Measurements from ENCODE around the gene ADARB2.

The ADARB2 gene

DNA sequence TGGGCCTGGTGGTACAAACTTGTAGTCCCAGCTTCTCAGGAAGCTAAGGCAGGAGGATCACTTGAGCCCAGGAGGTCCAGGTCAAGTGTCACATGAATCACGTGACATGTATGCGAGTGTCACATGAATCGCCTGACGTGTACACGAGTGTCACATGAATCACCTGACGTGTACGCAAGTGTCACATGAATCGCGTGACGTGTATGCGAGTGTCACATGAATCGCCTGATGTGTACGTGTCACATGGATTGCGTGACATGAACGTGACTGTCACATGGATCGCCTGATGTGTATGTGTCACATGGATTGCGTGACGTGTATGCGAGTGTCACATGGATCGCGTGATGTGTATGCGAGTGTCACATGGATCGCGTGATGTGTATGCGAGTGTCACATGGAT is 9.5 kb upstream of the ADARB2 start:
- Histone ChIP-seq H3K9ac (no peak overlapping the region), H4K20me1 (ENCODE audit: insufficient read depth) (no peaks in the 10 kb centered on the region), H3K4me2 (no peak overlapping the region), H3K36me3 (ENCODE audit: insufficient read depth) (no peaks in the 10 kb centered on the region), H3K4me3 (IDR thresholded peaks at IDR 0.05; ENCODE audit: insufficient read depth, low read depth, low read length) (no peak overlapping the region), H3K79me2 (ENCODE audit: insufficient read depth, low read depth) (no peaks in the 10 kb centered on the region), H3K27ac (no peak overlapping the region), H3K4me1 (ENCODE audit: low read depth, poor library complexity, severe bottlenecking) (no peaks in the 10 kb centered on the region), H3K27me3 (ENCODE audit: insufficient read depth, low read depth) (no peaks in the 10 kb centered on the region), H2AFZ (ENCODE audit: low read depth) (no peak overlapping the region)
- TF ChIP-seq, protein P1, sequence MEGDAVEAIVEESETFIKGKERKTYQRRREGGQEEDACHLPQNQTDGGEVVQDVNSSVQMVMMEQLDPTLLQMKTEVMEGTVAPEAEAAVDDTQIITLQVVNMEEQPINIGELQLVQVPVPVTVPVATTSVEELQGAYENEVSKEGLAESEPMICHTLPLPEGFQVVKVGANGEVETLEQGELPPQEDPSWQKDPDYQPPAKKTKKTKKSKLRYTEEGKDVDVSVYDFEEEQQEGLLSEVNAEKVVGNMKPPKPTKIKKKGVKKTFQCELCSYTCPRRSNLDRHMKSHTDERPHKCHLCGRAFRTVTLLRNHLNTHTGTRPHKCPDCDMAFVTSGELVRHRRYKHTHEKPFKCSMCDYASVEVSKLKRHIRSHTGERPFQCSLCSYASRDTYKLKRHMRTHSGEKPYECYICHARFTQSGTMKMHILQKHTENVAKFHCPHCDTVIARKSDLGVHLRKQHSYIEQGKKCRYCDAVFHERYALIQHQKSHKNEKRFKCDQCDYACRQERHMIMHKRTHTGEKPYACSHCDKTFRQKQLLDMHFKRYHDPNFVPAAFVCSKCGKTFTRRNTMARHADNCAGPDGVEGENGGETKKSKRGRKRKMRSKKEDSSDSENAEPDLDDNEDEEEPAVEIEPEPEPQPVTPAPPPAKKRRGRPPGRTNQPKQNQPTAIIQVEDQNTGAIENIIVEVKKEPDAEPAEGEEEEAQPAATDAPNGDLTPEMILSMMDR (conservative IDR thresholded peaks at IDR 0.05; ENCODE audit: low read depth, low read length): no peak

DNA sequence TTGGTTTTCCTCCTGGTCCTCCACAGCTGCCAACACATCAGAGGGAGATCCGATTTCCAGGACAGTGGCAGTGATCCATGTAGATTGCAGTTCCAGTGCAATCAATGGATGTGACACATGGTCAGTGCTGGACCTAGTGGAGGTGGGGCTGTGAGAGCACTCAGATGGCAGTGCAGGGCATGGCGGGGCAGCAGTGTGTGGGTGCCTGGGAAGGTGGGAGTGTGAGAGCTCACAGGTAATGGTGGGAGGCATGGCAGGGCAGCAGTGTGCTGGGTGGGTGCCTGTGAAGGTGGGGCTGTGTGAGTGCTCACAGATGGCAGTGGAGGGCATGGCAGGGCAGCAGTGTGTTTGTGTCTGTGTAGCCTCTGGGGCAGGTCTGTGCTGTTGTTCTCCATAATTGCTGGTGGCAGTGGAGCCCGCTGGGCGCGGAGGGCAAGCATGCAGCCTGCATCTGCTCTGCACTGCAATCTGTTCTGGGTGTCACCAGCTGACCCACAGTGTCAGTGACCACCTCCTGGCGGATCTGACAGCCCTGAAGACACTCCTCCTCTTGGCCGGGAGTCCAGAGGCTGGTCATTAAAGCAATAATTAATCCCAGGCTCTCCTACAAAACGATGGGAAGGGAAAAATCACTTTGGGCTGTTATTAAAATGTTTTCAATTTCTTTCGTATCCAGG is 8.6 kb upstream of the ADARB2 start:
- Histone ChIP-seq H3K9ac (no peak overlapping the region), H3K4me1 (ENCODE audit: low read depth, poor library complexity, severe bottlenecking) (no peaks in the 10 kb centered on the region), H3K4me3 (IDR thresholded peaks at IDR 0.05; ENCODE audit: insufficient read depth, low read depth, low read length) (no peak overlapping the region), H3K36me3 (ENCODE audit: insufficient read depth) (no peaks in the 10 kb centered on the region), H4K20me1 (ENCODE audit: insufficient read depth) (no peaks in the 10 kb centered on the region), H3K4me2 (no peak overlapping the region), H3K27me3 (ENCODE audit: insufficient read depth, low read depth) (no peaks in the 10 kb centered on the region), H3K79me2 (ENCODE audit: insufficient read depth, low read depth) (no peaks in the 10 kb centered on the region), H3K27ac (no peak overlapping the region), H2AFZ (ENCODE audit: low read depth) (no peak overlapping the region)
- TF ChIP-seq, protein P1 (conservative IDR thresholded peaks at IDR 0.05; ENCODE audit: low read depth, low read length): no peak

DNA sequence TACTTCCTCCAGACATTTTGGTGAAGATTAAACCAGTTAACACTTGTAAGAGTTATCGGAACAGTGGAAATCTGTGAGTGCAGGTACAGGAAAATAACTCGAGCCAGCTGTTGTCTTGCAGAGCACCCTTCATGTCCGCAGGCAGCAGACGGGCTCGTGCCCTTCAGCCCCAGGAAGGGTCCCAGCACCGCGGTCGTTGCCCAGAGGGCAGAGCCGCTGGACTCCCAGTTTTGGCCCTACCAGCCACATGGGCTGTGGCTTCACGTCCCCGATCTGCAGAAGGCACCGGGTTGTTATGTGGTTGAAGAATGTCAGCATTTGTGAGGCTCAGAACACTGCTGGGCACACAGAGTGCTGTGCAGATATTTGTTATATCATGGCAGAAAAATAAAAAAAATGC is 7.2 kb upstream of the ADARB2 start:
- no peak overlapping the region for H3K4me3 ChIP-seq (IDR thresholded peaks at IDR 0.05; ENCODE audit: insufficient read depth, low read depth, low read length)
- no peak overlapping the region for H3K9ac ChIP-seq
- H3K79me2 ChIP-seq (ENCODE audit: insufficient read depth, low read depth): no peaks in the 10 kb centered on the region
- H2AFZ ChIP-seq (ENCODE audit: low read depth): no peak overlapping the region
- H3K27me3 ChIP-seq (ENCODE audit: insufficient read depth, low read depth): no peaks in the 10 kb centered on the region
- TF ChIP-seq, protein P1 (conservative IDR thresholded peaks at IDR 0.05; ENCODE audit: low read depth, low read length): no peak
- H4K20me1 ChIP-seq (ENCODE audit: insufficient read depth): no peaks in the 10 kb centered on the region
- no peaks in the 10 kb centered on the region for H3K36me3 ChIP-seq (ENCODE audit: insufficient read depth)
- no peak overlapping the region for H3K27ac ChIP-seq
- no peaks in the 10 kb centered on the region for H3K4me1 ChIP-seq (ENCODE audit: low read depth, poor library complexity, severe bottlenecking)
- no peak overlapping the region for H3K4me2 ChIP-seq

GRCh38 chr10:1743141-1743540 is 5.8 kb upstream of the ADARB2 start:
- H3K36me3 ChIP-seq (ENCODE audit: insufficient read depth): no peaks in the 10 kb centered on the region
- no peak overlapping the region for H3K4me2 ChIP-seq
- H3K27me3 ChIP-seq (ENCODE audit: insufficient read depth, low read depth): no peaks in the 10 kb centered on the region
- H3K9ac ChIP-seq: no peak overlapping the region
- H3K27ac ChIP-seq: no peak overlapping the region
- no peak overlapping the region for H3K4me3 ChIP-seq (IDR thresholded peaks at IDR 0.05; ENCODE audit: insufficient read depth, low read depth, low read length)
- H4K20me1 ChIP-seq (ENCODE audit: insufficient read depth): no peaks in the 10 kb centered on the region
- H3K4me1 ChIP-seq (ENCODE audit: low read depth, poor library complexity, severe bottlenecking): peaks cover under 1% of the 10 kb centered on the region
- TF ChIP-seq, protein P1 (conservative IDR thresholded peaks at IDR 0.05; ENCODE audit: low read depth, low read length): no peak
- H3K79me2 ChIP-seq (ENCODE audit: insufficient read depth, low read depth): no peaks in the 10 kb centered on the region
- no peak overlapping the region for H2AFZ ChIP-seq (ENCODE audit: low read depth)
